SKM-1 treated with dmso at 0.1 percent for 144 hours (cell line): Measurements from ENCODE around the gene TWSG1.
A peak's percentile ranks its signal among the peaks of the same experiment; 100 is the strongest.
"Not testable (repeated sequence)": the region's sequence is repeated elsewhere in the genome, so short reads cannot be mapped to it uniquely, and the experiment has no call there.

Experiments
- DNase-seq: peaks from one replicate; lab custom pipeline; 2025; ENCODE audit not compliant: unreplicated experiment; lab: John Stamatoyannopoulos, UW

Gene TWSG1

GRCh38 chr18:9334973-9335696 is 562 bp downstream of the TWSG1 start:
- DNase-seq = no peak

GRCh38 chr18:9335697-9336045 is 1.1 kb downstream of the TWSG1 start:
- DNase-seq = no peak

GRCh38 chr18:9336827-9337226 is 2.3 kb downstream of the TWSG1 start:
- DNase-seq = no peak

- peak; percentile 51 for DNase-seq
Measured at GRCh38 chr18:9337873-9338272, 3.3 kb downstream of the TWSG1 start.

GRCh38 chr18:9340472-9340871 is 5.9 kb downstream of the TWSG1 start:
- DNase-seq = no peak

- DNase-seq = no peak
Measured at GRCh38 chr18:9343577-9343976, 9.0 kb downstream of the TWSG1 start.

GRCh38 chr18:9346775-9347174 is 12.2 kb downstream of the TWSG1 start:
- DNase-seq = no peak

GRCh38 chr18:9348079-9348671 is 13.6 kb downstream of the TWSG1 start:
- no peak for DNase-seq

GRCh38 chr18:9348766-9349165 is 14.2 kb downstream of the TWSG1 start:
- DNase-seq = no peak

- DNase-seq = no peak
Measured at GRCh38 chr18:9353596-9353995, 19.0 kb downstream of the TWSG1 start.

GRCh38 chr18:9354256-9354655 is 19.7 kb downstream of the TWSG1 start:
- DNase-seq = no peak

GRCh38 chr18:9356976-9357375 is 22.4 kb downstream of the TWSG1 start:
- DNase-seq = no peak

- DNase-seq = no peak
Measured at GRCh38 chr18:9359796-9360195, 25.2 kb downstream of the TWSG1 start.

GRCh38 chr18:9361191-9361590 is 26.6 kb downstream of the TWSG1 start:
- DNase-seq = no peak

- no peak for DNase-seq
Measured at GRCh38 chr18:9362869-9363268, 28.3 kb downstream of the TWSG1 start.

- no peak for DNase-seq
Measured at GRCh38 chr18:9364242-9364641, 29.7 kb downstream of the TWSG1 start.

- no peak for DNase-seq
Measured at GRCh38 chr18:9365406-9365805, 30.8 kb downstream of the TWSG1 start.

GRCh38 chr18:9366126-9366714 is 31.6 kb downstream of the TWSG1 start:
- DNase-seq = no peak

GRCh38 chr18:9373254-9373653 is 38.7 kb downstream of the TWSG1 start:
- not testable (repeated sequence) for DNase-seq

GRCh38 chr18:9379118-9379517 is 44.5 kb downstream of the TWSG1 start:
- no peak for DNase-seq

GRCh38 chr18:9380101-9380500 is 45.5 kb downstream of the TWSG1 start:
- DNase-seq = no peak

- no peak for DNase-seq
Measured at GRCh38 chr18:9380621-9381395, 46.2 kb downstream of the TWSG1 start.
